ENCODE results near the gene FCHSD2. TPM values are rescaled to one million over a fixed set of nuclear protein-coding genes. Genes with fewer than 3 reads are reported as not detected.

The FCHSD2 gene
- total RNA-seq, 1 donor from 2014 or later: 22.2 TPM

DNA sequence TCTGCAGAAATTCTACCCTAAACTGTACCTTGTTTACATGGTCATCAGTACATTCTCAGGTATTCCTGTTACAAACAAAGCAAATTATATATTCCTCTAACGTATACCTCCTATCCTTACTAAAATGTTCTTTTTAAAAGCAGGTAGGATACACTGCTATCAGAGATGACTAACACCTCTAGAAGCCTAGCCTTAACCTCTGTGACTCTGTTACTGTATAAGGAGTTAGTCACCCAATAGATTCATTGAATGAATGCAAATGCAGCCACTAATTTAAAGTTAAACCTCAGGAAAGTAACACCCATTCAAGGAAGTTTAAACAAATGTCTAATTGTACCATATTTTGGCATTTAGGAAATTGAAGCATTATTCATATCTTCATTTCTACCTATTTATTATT, 82.2 kb downstream of the FCHSD2 start:
- H3K4me1 Mint-ChIP-seq: peaks cover 5% of the 10 kb centered on the region

DNA sequence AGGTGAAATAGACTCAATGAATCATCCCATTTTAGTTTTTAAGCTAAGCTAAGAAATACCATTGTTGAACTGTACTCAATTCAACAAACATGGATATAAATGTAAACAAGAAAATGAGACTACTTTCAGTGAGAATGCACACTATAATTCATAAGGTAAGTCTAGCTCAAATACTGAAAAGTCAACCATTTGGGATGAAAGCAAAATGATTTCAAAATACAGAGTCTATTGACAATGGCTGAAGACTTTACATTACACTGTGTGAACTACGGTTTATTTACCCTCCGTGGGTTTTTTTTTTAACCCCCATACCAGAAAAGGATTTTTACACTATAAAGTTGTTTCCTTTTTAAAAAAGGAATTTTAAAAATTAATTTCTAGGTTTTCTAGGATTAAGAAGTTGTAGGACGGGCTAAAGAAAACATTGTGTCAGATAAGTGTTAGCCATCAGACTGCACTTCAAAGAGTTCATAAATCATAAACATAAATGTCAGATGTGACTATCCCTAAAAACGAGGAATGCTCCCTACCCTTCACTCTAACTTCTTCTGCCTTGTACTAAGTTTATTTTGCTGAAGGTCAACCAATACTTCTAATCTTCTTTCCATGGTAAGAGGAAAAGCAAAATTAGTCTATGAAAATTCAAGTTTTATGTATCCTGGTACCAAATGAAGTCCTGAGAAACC, 83.0 kb downstream of the FCHSD2 start:
- Histone ChIP-seq H3K4me2 (no peak overlapping the region), H3F3A (ENCODE audit: low read depth) (peaks cover 2% of the 10 kb centered on the region), H3K4me3 (no peak overlapping the region), H3K4me1 (no peaks in the 10 kb centered on the region), H3K27me3 (no peaks in the 10 kb centered on the region), H3K9ac (no peak overlapping the region), H4K20me1 (ENCODE audit: low read depth) (peaks cover 5% of the 10 kb centered on the region), H3K79me2 (ENCODE audit: low read depth) (peaks cover 21% of the 10 kb centered on the region), H2AFZ (replicated peaks) (no peak overlapping the region), H3K9me3 (ENCODE audit: low read depth) (no peaks in the 10 kb centered on the region), H3K27ac (no peak overlapping the region), H3K36me3 (no peaks in the 10 kb centered on the region)
- Mint-ChIP-seq H3K27me3 (ENCODE audit: insufficient read depth, low read depth) (peaks cover 3% of the 10 kb centered on the region), H3K36me3 (peaks cover 14% of the 10 kb centered on the region), H3K4me1 (peaks cover 5% of the 10 kb centered on the region), H3K4me3 (no peak overlapping the region), H3K9me3 (peaks cover 4% of the 10 kb centered on the region), H3K27ac (no peak overlapping the region)
- no peak for DNase-seq (ENCODE audit: low spot score)
- TF ChIP-seq CTCF (IDR thresholded peaks at IDR 0.05) (no peak), EZH2 (IDR thresholded peaks at IDR 0.05) (no peak), EZH2phosphoT487 (IDR thresholded peaks at IDR 0.05) (no peak)

More for the DNA sequence above, 82.2 kb downstream of the FCHSD2 start:
- H3K4me3 Mint-ChIP-seq: no peak overlapping the region
- peaks cover 5% of the 10 kb centered on the region for H4K20me1 ChIP-seq (ENCODE audit: low read depth)
- no peak overlapping the region for H3K4me3 ChIP-seq
- peaks cover 3% of the 10 kb centered on the region for H3K27me3 Mint-ChIP-seq (ENCODE audit: insufficient read depth, low read depth)
- H3K27me3 ChIP-seq: no peaks in the 10 kb centered on the region
- TF ChIP-seq EZH2phosphoT487 (IDR thresholded peaks at IDR 0.05): no peak
- no peak for TF ChIP-seq EZH2 (IDR thresholded peaks at IDR 0.05)
- TF ChIP-seq CTCF (IDR thresholded peaks at IDR 0.05): no peak
- peaks cover 2% of the 10 kb centered on the region for H3F3A ChIP-seq (ENCODE audit: low read depth)
- H3K4me2 ChIP-seq: no peak overlapping the region
- H3K36me3 Mint-ChIP-seq: peaks cover 15% of the 10 kb centered on the region
- no peaks in the 10 kb centered on the region for H3K4me1 ChIP-seq
- H3K79me2 ChIP-seq (ENCODE audit: low read depth): peaks cover 28% of the 10 kb centered on the region
- no peak overlapping the region for H2AFZ ChIP-seq (replicated peaks)
- no peak overlapping the region for H3K27ac Mint-ChIP-seq
- H3K9me3 ChIP-seq (ENCODE audit: low read depth): no peaks in the 10 kb centered on the region
- no peak overlapping the region for H3K9ac ChIP-seq
- H3K27ac ChIP-seq: no peak overlapping the region
- DNase-seq (ENCODE audit: low spot score): no peak
- H3K9me3 Mint-ChIP-seq: peaks cover 6% of the 10 kb centered on the region
- no peaks in the 10 kb centered on the region for H3K36me3 ChIP-seq

DNA sequence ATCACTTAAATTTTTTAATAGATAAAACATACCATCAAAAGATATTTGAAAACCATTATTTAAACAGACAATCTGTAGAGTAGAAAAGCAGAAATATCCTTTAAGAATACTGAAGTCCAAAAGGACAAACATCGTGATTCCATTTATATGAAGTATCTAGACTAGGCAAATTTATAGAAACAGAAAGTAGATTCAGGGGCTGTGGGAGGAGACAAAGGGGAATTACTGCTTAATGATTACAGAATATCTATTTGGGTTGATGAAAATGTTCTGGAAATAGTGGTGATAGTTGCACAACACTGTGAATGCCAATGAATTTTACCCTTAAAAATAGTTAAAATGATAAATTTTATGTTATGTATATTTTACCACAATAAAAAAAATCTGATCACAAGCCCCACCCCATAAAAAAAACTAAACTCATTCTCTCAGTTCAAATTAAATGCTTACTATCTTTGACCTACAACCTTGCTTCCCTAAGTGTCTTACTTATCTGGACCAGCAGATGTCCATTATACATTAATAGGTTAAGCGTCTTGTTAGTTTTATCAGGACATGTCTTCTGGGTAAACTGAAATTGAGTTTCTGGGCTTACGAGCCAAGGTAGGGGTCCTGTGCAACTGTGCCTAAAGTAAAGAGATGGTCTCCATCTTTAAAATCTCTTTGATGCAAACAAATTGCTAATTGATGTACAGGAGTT, 86.3 kb downstream of the FCHSD2 start:
- Mint-ChIP-seq H3K27me3 (ENCODE audit: insufficient read depth, low read depth) (peaks cover 3% of the 10 kb centered on the region), H3K27ac (no peak overlapping the region), H3K9me3 (no peaks in the 10 kb centered on the region), H3K4me1 (peaks cover 4% of the 10 kb centered on the region), H3K4me3 (no peak overlapping the region), H3K36me3 (peaks cover 7% of the 10 kb centered on the region)
- Histone ChIP-seq H4K20me1 (ENCODE audit: low read depth) (peaks cover 1% of the 10 kb centered on the region), H3K9ac (no peak overlapping the region), H3K27me3 (no peaks in the 10 kb centered on the region), H3K79me2 (ENCODE audit: low read depth) (peaks cover 6% of the 10 kb centered on the region), H3K4me1 (no peaks in the 10 kb centered on the region), H3F3A (ENCODE audit: low read depth) (peaks cover under 1% of the 10 kb centered on the region), H3K36me3 (no peaks in the 10 kb centered on the region), H3K9me3 (ENCODE audit: low read depth) (no peaks in the 10 kb centered on the region), H3K27ac (no peak overlapping the region), H3K4me3 (no peak overlapping the region), H2AFZ (replicated peaks) (no peak overlapping the region), H3K4me2 (no peak overlapping the region)
- DNase-seq (ENCODE audit: low spot score): no peak
- no peak for TF ChIP-seq CTCF (IDR thresholded peaks at IDR 0.05)
- TF ChIP-seq EZH2 (IDR thresholded peaks at IDR 0.05): no peak
- TF ChIP-seq EZH2phosphoT487 (IDR thresholded peaks at IDR 0.05): no peak
